HG03460 (cell line): ENCODE data around the gene CHRM4.

Source experiments
- ATAC-seq: cut with Tn5 transposase; IDR thresholded peaks from one replicate; pipeline ENCODE4 v1.9.1; 2021; ENCODE audit not compliant: unreplicated experiment

Gene CHRM4

GRCh38 chr11:46402957-46403902, 11.7 kb upstream of the CHRM4 start:
- ATAC-seq, result no peak

DNA sequence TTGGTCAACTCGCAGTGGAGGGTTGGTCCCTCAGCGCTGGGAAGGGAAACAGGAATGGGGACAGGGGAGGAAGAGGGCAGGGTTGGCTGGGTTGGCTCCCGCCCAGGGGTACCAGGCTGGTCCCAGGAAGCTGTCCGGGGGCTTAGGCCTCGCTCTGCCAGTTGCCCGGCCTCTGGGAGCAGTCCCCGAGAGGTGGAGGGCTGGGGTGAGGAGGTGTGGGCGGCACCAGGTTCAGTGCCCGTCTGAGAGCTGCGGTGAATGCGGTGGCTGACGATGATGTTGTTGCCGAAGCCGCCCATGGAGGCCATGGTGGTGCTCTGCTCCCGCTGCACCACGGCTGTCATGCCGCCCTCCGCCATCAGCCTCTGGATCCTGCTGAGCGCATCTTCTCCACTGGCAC, 6.0 kb upstream of the CHRM4 start:
- ATAC-seq, result no peak

DNA sequence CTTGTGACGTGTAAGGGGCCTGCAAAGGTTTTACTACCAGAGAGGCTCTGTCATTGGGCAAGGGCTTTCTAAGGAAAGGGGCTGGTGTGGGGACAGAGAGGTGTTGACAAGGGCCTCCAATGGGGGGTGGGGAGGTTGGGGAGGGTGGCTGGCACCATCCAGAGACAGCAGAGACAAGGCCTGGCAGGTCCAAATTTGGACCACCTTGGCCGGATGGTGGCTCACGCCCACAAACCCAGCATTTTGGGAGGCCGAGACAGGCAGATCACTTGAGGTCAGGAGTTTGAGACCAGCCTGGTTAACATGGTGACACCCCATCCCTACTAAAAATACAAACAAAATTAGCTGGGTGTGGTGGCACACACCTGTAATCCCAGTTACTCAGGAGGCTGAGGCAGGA, 2.2 kb upstream of the CHRM4 start:
- no peak for ATAC-seq

GRCh38 chr11:46393231-46393616, 1.6 kb upstream of the CHRM4 start:
- no peak for ATAC-seq

GRCh38 chr11:46392421-46393230, 1.1 kb upstream of the CHRM4 start:
- peak; percentile 64 for ATAC-seq

- no peak for ATAC-seq
These were observed 394 bp downstream of the CHRM4 start for GRCh38 chr11:46391186-46391577.

DNA sequence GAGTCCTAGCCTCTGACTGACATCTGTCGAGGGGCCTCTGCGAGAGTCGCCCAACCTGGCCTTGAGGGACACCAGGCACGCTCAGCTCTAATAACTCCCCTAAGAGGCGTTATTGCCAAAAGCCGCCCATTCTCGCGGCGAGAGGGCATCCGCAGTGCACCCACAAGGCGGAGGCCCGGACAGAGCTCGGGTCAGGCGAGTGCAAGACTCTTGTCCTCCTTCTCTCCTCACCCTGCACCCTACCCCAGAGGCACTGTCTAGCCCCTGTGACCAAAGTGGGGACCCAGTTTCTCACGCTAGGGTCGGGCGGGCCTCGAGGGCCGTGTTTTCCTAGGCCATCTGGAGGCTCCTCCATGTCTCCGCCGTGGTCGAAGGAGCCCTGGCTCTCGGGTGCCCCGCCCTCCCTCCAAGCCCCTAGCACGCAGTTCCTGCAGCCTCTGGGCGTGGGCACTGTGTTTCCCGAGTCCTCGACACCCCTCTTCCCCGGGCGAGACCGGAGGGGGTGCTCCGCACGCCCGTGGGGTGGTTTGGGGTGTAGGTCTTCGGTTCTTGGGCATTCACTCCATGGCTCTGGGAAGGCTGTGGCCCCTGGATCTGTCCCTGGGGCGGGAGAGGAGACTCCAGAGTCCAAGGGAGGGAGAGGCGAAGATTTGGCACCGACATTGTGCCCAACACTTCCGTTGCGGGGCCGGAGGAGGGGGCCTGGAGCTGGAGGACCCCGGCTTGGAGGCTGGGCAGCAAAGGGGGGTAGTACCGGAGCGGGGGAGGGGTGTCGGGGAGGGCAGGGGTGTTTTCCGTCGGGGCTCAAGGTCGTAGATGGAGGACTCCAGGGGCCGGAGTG, 1.0 kb downstream of the CHRM4 start:
- no peak for ATAC-seq

- ATAC-seq, result no peak
These were observed 1.9 kb downstream of the CHRM4 start for GRCh38 chr11:46389450-46390330.

DNA sequence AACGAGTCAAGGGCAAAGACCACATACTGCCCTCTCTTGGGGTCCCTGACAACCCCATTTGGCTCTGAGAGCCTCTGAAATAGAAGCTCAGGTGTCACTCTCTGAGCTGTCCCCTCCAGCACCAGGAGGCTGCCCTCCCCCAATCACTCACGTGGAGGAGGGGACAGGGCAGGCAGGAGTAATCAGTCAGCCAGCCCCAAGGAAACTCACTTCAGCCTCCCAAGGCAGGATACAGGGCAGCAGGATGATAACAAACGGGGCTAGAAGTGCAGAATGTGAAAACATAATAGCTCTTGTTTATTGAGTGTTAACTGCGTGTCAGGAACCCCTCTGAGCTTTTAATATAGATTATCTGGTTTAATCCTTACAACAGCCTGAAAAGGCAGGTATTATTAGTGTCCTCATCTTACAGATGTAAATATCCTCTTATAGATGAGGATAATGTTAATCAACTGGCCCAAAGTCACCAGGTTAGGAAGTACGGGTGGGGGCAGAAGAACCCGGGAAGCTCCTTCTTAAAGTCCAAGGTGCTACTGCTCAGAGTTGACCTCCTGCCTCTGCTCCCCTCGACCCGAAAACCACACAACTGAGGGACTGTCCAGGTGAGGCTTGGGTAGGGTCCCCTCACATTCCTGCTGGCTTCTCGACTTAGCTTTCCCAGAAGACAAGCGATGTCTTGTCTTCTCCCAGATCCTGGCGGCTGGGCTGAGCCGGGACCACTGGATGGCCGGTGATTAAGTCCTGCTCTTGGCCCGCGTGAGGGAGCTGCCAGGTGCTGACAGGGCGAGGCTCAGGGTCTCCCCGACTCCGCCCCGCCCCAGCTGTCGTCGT, 2.7 kb downstream of the CHRM4 start:
- no peak for ATAC-seq

GRCh38 chr11:46387919-46388618, 3.5 kb downstream of the CHRM4 start:
- ATAC-seq, result no peak

DNA sequence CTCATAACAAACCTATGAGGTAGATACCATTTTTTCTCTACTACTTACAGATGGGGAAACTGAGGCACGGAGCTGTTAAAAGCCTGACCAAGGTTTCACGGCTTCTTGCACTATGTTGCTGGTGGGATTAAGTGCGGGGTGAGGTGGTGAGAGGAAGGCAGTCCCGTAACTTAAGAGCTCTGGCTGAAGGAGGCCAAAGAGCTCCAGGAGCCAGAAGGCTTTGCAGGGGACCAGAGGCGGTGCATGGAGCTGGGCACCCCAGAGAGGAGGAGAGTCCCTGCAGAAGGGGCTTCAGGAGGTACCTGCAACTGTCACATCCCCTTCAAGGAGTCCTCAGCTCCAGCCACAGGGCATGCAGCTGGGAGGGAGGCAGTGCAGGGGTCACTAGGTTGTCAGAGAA, 4.1 kb downstream of the CHRM4 start:
- ATAC-seq, result no peak

DNA sequence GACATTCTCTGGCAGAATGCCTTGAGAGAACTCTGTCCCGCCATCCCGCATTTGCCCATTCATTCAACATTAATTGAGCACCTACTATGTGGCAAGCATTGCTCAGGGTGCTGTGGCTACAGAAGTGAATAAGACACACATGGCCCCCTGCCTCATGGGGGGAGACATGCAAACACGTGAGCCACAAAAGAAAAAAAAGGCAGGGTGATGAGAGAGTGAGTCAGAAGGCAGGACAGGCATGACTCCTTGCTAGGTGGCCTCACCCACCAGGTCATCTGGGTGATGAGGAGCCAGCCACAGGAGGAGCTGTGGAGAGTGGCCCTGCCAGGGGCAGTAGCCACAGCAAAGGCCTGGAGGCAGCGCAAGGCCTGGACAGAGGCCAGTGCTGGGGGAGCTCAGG, 4.9 kb downstream of the CHRM4 start:
- ATAC-seq, result no peak

DNA sequence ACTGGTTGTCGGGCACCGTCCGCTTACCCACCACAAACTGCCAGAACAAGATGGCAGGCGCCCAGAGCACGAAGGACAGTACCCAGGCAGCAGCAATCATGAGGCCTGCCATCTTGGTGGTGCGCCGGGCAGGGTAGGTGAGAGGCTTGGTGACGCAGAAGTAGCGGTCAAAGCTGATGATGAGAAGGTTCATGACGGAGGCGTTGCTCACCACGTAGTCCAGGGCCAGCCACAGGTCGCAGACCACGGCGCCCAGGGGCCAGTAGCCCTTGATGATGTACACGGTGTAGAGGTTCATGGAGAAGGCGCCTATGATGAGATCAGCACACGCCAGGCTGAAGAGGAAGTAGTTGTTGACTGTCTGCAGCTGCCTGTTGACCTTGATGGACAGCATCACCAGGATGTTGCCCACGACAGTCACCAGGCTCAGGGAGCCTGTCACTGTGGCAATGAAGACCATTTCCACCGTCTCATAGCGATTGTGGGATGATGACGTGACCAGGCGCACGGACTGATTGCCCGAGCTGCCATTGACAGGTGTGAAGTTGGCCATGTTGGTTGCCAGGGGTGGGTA, 5.5 kb downstream of the CHRM4 start:
- no peak for ATAC-seq

DNA sequence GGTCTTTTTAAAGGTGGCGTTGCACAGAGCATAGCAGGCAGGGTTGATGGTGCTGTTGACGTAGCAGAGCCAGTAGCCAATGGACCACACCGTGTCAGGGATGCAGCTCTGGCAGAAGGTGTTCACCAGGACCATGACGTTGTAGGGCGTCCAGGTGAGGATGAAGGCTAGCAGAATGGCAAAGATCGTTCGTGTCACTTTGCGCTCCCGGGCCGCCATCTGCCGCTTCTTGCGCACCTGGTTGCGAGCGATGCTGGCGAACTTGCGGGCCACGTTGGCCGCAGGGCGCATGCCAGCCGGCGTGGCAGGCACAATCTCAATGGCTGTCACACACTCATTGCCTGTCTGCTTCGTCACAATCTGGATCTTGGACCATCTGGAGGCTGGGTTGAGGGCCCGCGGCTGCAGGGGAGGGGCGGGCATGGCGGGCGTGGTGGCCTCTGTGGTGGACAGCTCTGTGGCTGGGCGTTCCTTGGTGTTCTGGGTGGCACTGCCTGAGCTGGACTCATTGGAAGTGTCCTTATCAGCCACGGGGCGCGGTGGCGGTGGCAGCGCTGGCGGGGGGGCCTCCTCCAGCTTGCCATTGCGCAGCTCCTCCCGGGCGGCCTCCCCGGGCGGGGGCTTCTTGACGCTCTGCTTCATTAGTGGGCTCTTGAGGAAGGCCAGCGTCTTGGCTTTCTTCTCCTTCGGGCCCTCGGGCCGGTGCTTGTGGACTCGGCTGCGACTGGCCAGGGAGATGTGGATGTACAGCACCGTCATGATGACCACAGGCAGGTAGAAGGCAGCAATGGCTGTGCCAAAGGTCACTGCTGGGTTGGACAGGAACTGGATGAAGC, 6.2 kb downstream of the CHRM4 start:
- ATAC-seq, result no peak

GRCh38 chr11:46383974-46384701, 7.4 kb downstream of the CHRM4 start:
- ATAC-seq, result no peak

DNA sequence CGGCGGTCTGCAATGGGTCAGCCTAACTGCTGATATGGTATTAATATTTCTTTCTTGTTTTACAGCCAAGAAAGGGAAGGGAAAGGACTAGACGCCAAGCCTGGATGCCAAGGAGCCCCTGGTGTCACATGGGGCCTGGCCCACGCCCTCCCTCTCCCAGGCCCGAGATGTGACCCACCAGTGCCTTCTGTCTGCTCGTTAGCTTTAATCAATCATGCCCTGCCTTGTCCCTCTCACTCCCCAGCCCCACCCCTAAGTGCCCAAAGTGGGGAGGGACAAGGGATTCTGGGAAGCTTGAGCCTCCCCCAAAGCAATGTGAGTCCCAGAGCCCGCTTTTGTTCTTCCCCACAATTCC, 8.2 kb downstream of the CHRM4 start:
- ATAC-seq, result no peak
